ENCODE results near the gene VPS29.
A peak's percentile ranks its signal among the peaks of the same experiment; 100 is the strongest.
"Not testable (repeated sequence)": the region's sequence is repeated elsewhere in the genome, so short reads cannot be mapped to it uniquely, and the experiment has no call there.

Gene VPS29

DNA sequence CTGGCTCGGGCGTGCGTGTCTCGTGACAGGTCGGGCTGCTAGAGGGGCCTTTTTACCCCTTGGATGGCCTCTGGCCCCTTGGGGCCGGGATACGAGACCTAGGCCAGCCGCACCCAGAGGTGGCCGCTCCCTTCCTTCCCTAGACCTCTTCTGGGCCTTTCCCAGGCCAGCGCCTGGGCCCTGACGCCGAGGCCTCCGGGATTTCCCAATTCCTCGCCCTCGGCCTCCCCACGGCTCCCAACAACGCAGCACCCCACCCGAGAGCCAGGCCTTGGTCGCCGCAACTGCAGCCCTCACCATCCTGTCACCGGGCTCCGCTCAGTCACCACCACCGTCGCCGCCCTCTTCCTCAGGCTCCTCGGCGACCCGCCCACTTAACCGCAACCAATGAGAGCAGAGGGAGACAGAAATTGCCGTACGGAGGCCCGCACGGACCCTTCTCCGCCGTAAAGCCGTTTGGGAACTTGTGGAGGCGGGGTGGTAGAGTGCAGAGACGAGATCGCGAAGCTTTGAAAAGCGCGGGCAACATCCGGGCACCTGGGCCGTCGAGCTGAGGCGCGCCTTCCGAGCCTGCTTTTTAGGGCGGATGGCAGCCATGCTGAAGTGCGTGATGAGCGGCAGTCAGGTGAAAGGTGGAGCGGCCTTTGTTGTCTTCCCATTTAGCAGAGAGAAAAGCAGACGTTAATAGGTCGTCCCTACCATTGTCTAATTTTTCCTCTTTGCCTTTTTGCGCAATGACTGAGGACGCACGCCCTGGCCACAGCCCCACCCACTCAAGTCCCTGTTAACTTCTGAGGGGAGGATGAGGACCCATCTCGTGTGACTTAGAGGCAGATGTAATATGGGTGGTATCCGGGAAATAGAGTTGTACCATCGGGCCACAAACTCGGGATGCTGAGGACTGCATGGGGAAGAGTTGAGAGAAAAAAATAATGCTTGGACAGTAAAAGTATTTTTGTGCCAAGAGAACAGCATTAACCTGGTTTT lies at the start of gene VPS29, which contains the start of gene RAD9B:
Gene VPS29, minus strand, starts transcription at position 360 of the 987 bp plus-strand sequence. Its CDS starts 60 bp downstream, at position 300.
Gene RAD9B, plus strand, starts transcription at position 580 of the 987 bp plus-strand sequence. Its CDS starts 7 bp downstream, at position 587.
- DNase-seq: peak; percentile 93

GRCh38 chr12:110550981-110551380 lies 49.1 kb upstream of the VPS29 start:
- no peak for DNase-seq

GRCh38 chr12:110549716-110550115 lies 47.8 kb upstream of the VPS29 start:
- no peak for DNase-seq

- DNase-seq: no peak
These were observed 46.8 kb upstream of the VPS29 start for GRCh38 chr12:110548678-110549077.

DNA sequence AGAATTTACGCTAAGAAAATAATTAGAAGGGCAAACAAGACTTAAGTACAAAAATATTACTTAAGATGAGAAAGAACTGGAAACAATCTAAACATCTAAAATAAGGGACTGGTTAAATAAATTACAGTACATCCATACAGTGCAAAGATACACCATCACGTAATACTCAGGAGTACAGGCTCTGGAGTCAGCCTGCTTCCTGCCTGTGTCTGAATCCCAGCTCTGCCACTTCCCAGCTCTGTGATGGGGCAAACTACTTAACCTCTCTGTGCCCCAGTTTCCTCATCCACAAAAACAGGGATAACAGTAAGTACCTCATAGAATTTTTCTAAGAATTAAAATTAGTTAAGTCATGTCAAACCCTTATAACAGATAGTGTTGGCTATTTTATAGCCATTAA lies 45.2 kb upstream of the VPS29 start:
- no peak for DNase-seq

GRCh38 chr12:110546339-110546738 lies 44.4 kb upstream of the VPS29 start:
- no peak for DNase-seq

GRCh38 chr12:110545812-110546211 lies 43.9 kb upstream of the VPS29 start:
- DNase-seq: no peak

- DNase-seq: not testable (repeated sequence)
These were observed 43.3 kb upstream of the VPS29 start for GRCh38 chr12:110545259-110545658.

DNA sequence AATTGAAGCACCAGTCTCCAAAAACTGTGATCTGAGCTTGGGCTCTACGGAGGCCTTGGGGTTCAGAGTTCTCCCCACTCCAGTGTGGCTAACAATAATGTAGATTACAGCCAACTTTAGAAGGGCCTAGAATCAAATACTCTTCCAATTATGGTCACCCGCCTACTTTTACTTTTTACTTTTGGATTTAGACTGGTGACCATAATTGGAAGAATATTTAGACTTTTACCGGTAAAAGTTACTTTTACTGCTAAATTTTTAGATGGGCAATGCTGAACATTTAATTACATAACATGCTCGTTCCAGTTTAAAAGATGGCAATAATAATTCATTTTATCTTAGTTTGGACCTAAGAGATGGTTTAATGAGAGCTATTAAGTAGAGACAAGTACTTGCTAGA lies 42.1 kb upstream of the VPS29 start:
- DNase-seq: no peak

GRCh38 chr12:110543252-110543959 lies 41.5 kb upstream of the VPS29 start:
- DNase-seq: peak; percentile 78

DNA sequence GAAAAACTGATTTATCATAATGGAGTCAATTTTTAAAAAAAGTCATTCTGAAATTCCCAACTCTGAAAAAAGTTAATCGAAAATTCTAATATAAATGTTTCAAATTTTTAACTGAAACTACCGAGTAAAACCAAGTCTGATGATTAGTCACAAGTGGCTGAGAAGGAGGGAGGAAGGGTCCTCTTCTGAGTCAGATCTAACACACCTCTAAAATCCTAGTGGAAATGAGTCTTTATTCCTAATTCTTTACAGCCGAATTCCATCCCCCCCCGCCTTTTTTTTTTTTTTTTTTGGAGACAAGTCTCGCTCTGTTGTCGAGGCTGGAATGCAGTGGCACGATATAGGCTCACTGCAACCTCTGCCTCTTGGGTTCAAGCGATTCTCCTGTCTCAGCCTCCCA lies 38.1 kb upstream of the VPS29 start:
- DNase-seq: no peak

- DNase-seq: peak; percentile 29
These were observed 37.1 kb upstream of the VPS29 start for GRCh38 chr12:110538869-110539622.

DNA sequence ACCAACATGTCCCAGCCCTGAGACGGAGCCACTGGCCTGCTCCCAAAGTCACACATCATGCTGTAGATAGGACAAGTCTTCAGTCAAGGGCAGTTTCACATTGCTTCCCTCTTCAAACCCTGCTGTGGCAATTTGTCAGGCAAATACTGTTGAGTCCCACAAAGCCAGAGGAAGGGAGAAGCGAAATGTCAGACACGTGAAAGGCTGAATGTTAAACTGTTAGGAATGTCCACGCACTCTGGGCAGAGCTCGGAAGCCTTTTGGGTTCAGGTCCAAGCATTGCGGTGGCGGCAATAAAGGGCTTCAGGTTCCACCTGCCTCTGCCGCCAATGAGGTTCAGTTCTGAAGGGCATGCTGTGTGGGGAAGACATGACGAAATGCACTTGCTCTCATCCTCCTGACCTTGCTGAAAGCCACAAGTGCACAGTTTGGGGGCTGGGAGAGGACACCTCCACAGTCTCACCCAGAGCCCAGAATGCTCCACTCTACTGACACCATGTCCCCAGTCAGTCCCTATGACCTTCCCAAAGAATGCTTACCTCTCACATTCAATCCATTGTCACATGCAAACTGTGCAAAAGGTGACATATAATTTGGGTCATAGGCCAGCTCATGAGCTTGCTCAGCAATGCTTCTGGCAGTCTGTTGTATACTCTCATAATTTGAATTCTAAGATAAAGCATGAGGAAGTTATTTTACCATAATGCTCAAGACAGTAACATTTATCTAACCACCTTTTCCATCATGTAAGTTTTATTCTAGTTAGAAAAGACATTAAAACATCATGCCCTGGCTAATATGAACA lies 35.9 kb upstream of the VPS29 start:
- peak; percentile 91 for DNase-seq

DNA sequence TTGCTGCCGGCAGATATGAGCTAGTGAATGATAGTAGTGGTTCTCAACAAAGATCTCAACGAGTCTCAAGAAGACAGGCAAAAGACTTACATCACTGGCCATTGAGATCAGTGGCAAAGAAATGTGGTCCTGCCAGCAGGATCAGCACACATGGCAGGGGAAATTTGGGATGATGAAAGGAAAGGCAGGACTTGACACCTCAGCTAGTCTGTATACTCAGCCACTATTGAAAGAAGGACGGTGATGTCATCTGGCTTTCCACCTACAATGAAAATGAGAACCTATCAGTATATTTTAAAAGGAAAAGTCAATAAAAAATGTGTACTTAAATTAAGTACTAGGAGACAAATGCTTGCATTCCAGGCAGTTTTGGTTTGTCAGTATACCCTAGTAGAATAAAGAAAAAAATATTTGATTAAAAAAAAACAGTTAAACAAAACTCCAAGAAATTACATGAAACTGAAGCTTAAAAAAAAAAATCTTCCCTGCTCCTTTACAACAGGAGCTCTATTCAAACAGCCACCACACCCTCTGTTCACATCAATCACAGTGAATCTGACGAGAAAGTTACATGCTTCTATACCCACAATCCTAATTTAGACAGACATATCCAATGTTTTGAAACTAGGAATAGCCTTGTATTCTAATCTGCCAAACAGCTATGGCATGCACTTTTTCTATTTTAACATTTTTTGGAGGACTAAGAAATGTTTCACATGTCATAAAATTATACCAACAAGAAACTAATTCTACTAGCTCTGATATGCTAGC lies 35.1 kb upstream of the VPS29 start:
- DNase-seq: peak; percentile 18

- DNase-seq: no peak
These were observed 32.9 kb upstream of the VPS29 start for GRCh38 chr12:110534811-110535210.

DNA sequence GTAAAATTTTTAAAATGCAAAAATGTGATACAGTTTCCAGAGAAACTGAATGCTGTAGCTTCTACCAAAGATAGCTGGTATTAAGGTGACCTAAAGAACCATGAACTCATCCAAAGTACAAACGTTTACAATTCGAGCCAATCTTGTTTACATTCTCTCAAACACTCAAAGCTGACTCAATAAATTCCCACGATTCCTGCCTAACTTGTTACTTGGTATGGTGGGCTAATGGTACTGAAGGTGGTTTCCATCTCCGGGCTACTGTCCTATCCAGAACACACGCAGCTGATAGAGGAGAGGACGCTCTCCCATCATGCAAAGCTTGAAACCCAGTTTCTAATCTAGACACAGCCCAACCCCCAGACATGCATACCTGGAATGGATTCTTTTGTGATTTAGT lies 31.7 kb upstream of the VPS29 start:
- DNase-seq: no peak

DNA sequence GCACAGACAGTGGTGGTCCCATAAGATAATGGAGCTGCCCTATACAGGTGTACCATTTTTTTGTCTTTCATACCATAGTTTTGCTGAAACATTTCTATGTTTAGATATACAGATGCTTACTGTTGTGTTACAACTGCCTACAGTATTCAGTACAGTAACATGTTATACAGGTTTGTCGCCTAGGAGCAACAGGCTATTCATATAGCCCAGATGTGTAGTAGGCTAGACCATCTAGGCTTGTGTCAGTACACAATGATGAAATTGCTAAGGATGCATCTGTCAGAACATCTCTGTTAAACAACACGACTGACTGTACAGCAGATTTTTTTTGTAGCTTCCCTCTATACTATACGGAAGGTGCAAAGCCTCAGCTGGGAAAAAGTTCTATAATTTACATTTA lies 30.7 kb upstream of the VPS29 start:
- no peak for DNase-seq

DNA sequence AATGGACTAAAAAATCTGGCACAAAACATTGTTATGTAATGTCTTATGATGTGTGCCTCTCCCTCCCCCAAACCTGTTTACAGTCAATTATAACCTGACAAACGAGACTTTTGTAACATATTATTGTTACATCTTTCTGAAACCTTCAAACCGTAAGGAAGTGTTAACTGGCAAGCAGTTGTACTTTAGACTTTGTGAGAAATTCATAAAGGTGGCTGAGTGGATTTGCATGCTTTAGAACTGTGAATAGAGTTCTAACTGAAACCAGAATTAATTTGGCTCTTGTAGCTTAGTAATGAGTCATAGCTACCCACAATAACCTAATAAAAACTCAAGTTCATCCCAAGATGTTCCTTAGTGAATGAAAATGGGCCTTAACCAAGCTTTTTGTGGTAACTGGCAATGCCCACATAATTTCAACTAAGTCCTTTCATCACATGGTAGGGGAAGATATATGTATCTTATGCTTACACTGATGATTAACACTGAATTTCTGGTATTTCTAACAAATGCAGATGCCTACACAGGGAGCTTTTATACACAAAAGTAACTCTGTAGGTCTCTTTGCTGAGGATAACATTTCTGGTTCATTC lies 29.9 kb upstream of the VPS29 start:
- DNase-seq: no peak

GRCh38 chr12:110530511-110530910 lies 28.6 kb upstream of the VPS29 start:
- DNase-seq: no peak

- no peak for DNase-seq
These were observed 26.4 kb upstream of the VPS29 start for GRCh38 chr12:110528277-110528839.
